ENCODE results near the gene MICAL1.

GRCh38 chr6:109396046-109396718, 59.4 kb downstream of the MICAL1 start:
- TF ChIP-seq CTCF (IDR thresholded peaks at IDR 0.05; ENCODE audit: low read depth, low read length) (no peak), MAX (IDR thresholded peaks at IDR 0.05; ENCODE audit: low read depth, low read length) (no peak), MYC (IDR thresholded peaks at IDR 0.05; ENCODE audit: low read depth, low read length) (no peak)
